ENCODE measurements around the gene AOX1.
"Not testable (repeated sequence)": the region's sequence is repeated elsewhere in the genome, so short reads cannot be mapped to it uniquely, and the experiment has no call there.

AOX1 gene

GRCh38 chr2:200670313-200670712 is 84.5 kb downstream of the AOX1 start:
- DNase-seq, result no peak

- no peak for DNase-seq
Measured at GRCh38 chr2:200670751-200671150, 84.9 kb downstream of the AOX1 start.

- no peak for DNase-seq
Measured at GRCh38 chr2:200673191-200673590, 87.4 kb downstream of the AOX1 start.

GRCh38 chr2:200674837-200675236 is 89.0 kb downstream of the AOX1 start:
- DNase-seq, result no peak

GRCh38 chr2:200677171-200677570 is 91.4 kb downstream of the AOX1 start:
- no peak for DNase-seq

GRCh38 chr2:200677721-200678532 is 92.1 kb downstream of the AOX1 start:
- DNase-seq, result no peak

- no peak for DNase-seq
Measured at GRCh38 chr2:200679127-200679526, 93.3 kb downstream of the AOX1 start.

GRCh38 chr2:200679535-200679934 is 93.7 kb downstream of the AOX1 start:
- DNase-seq, result no peak

- no peak for DNase-seq
Measured at GRCh38 chr2:200681697-200682096, 95.9 kb downstream of the AOX1 start.

- DNase-seq, result not testable (repeated sequence)
Measured at GRCh38 chr2:200682407-200682806, 96.6 kb downstream of the AOX1 start.

GRCh38 chr2:200687922-200688920 is 102.4 kb downstream of the AOX1 start:
- no peak for DNase-seq

- DNase-seq, result no peak
Measured at GRCh38 chr2:200689115-200689514, 103.3 kb downstream of the AOX1 start.

GRCh38 chr2:200693836-200694470 is 108.1 kb downstream of the AOX1 start:
- DNase-seq, result no peak

GRCh38 chr2:200695191-200695590 is 109.4 kb downstream of the AOX1 start:
- DNase-seq, result no peak

- no peak for DNase-seq
Measured at GRCh38 chr2:200695601-200696000, 109.8 kb downstream of the AOX1 start.

GRCh38 chr2:200698217-200698616 is 112.4 kb downstream of the AOX1 start:
- DNase-seq, result no peak

- DNase-seq, result no peak
Measured at GRCh38 chr2:200699310-200699709, 113.5 kb downstream of the AOX1 start.

GRCh38 chr2:200700856-200701255 is 115.0 kb downstream of the AOX1 start:
- no peak for DNase-seq

GRCh38 chr2:200702044-200702443 is 116.2 kb downstream of the AOX1 start:
- no peak for DNase-seq

- no peak for DNase-seq
Measured at GRCh38 chr2:200702646-200703118, 116.9 kb downstream of the AOX1 start.

GRCh38 chr2:200703127-200703925 is 117.5 kb downstream of the AOX1 start:
- DNase-seq, result peak; percentile 41
